HepG2 (cell line): ENCODE measurements around the gene SLC2A8. TPM values are rescaled to one million over a fixed set of nuclear protein-coding genes. Genes with fewer than 3 reads are reported as not detected.

ENCODE experiments used
- ATAC-seq: fragments of 200-7000 bp; cut with Tn5 transposase; 3 replicates; pipeline ENCODE4 v1.9.1; 2020; ENCODE audit warnings: mild to moderate bottlenecking, moderate library complexity
- BruUV-seq: library from RNA; stranded (reverse); fragments of 400-500 nt; replicated peaks from 2 replicates; lab custom pipeline; 2021; lab: Mats Ljungman, UMichigan
- CTCF ChIA-PET: fragments of 300-600 bp; formaldehyde crosslinking; extraction: SDS; loops from one replicate; lab custom pipeline; 2021; ENCODE audit warnings: low total read pairs, inconsistent platforms, low intra/inter-chr PET ratio; lab: Yijun Ruan, JAX
- POLR2A ChIA-PET: fragments of 350-600 bp; sonication (Branson Sonifier 250); formaldehyde crosslinking; loops from one replicate; lab custom pipeline; 2020; ENCODE audit warnings: antibody characterized with exemption, inconsistent platforms; lab: Yijun Ruan, JAX
- DNase-seq: peaks from one replicate; pipeline ENCODE4 v3.0.0-alpha.2; 2015; ENCODE audit warnings: low spot score
- FAIRE-seq: peaks from 3 replicates; lab custom pipeline; 2011; peaks lifted over from hg19 to GRCh38; lab: Jason Lieb, UNC
- H2AFZ ChIP-seq: one replicate; pipeline ENCODE4 v1.6.1; 2011; ENCODE audit warnings: low read length, inconsistent platforms
- H3K27ac ChIP-seq: fragments of 300-600 bp; 3 replicates; pipeline ENCODE4 v1.8.0; 2011; ENCODE audit warnings: mixed run types, mild to moderate bottlenecking, mixed read lengths, low read length, inconsistent platforms; ENCODE audit not compliant: insufficient read depth; ENCODE audit errors: extremely low read length
- H3K27me3 ChIP-seq, 2 experiments: fragments of 200-600 bp in 1 of 2; 2 replicates in 1 of 2; 3 replicates in 1 of 2; pipeline versions ENCODE4 v1.6.0 to v1.8.0; 2011; ENCODE audit warnings: low read length in 2 of 2, mild to moderate bottlenecking in 2 of 2, moderate library complexity in 2 of 2, inconsistent platforms in 1 of 2; ENCODE audit not compliant: insufficient read depth in 2 of 2, control insufficient read depth in 1 of 2
- H3K36me3 ChIP-seq, 2 experiments: fragments of 200-600 bp in 1 of 2; replicated peaks in 1 of 2; 2 replicates in 1 of 2; 3 replicates in 1 of 2; pipeline versions ENCODE4 v1.5.1 to v1.8.0; 2011; ENCODE audit warnings: low read length in 2 of 2, inconsistent platforms in 1 of 2; ENCODE audit not compliant: insufficient read depth in 2 of 2, control insufficient read depth in 1 of 2
- H3K4me1 ChIP-seq: 2 replicates; pipeline ENCODE4 v1.5.1; 2012; ENCODE audit warnings: low read length, inconsistent platforms; ENCODE audit not compliant: insufficient read depth
- H3K4me2 ChIP-seq: 2 replicates; pipeline ENCODE4 v1.6.0; 2011; ENCODE audit warnings: low read depth, low read length, inconsistent platforms
- H3K4me3 ChIP-seq, 3 experiments: fragments of 200-600 bp in 1 of 3; sonication (generic), shearing (Covaris generic) in 1 of 3; replicated peaks in 1 of 3; 2 replicates each; pipeline ENCODE4 v1.5.1; 2011 to 2016; ENCODE audit warnings: low read length in 3 of 3, inconsistent platforms in 2 of 3, low read depth in 2 of 3, mild to moderate bottlenecking in 2 of 3, control low read depth in 1 of 3, mixed read lengths in 1 of 3; ENCODE audit not compliant: insufficient read depth in 1 of 3
- H3K79me2 ChIP-seq: one replicate; pipeline ENCODE4 v1.6.1; 2011; ENCODE audit warnings: low read length, inconsistent platforms; ENCODE audit not compliant: insufficient read depth
- H3K9ac ChIP-seq: 2 replicates; pipeline ENCODE4 v1.6.0; 2011; ENCODE audit warnings: mild to moderate bottlenecking, low read depth, low read length, inconsistent platforms; ENCODE audit not compliant: insufficient read depth
- H3K9me3 ChIP-seq: 2 replicates; pipeline ENCODE4 v1.5.1; 2012; ENCODE audit warnings: mild to moderate bottlenecking, low read length
- H4K20me1 ChIP-seq: 2 replicates; pipeline ENCODE4 v1.6.0; 2011; ENCODE audit warnings: inconsistent platforms, mild to moderate bottlenecking, low read length, moderate library complexity; ENCODE audit not compliant: insufficient read depth
- FOXA1 ChIP-seq, 2 experiments: fragments of 450-650 bp in 1 of 2; sonication (generic) in 1 of 2; formaldehyde crosslinking in 1 of 2; IDR thresholded peaks; 2 replicates each; pipeline versions ENCODE4 v1.4.0 to v1.6.1; 2016 to 2020; ENCODE audit warnings: missing genetic modification reagents in 1 of 2
- GFI1 ChIP-seq: sonication (generic); formaldehyde crosslinking; IDR thresholded peaks from 2 replicates; pipeline ENCODE4 v1.5.0; 2020; ENCODE audit warnings: missing genetic modification reagents, mild to moderate bottlenecking, borderline replicate concordance
- MIXL1 ChIP-seq: IDR thresholded peaks from 2 replicates; pipeline ENCODE4 v1.6.1; 2016
- MLLT10 ChIP-seq: sonication (generic); formaldehyde crosslinking; IDR thresholded peaks from 2 replicates; pipeline ENCODE4 v1.4.0; 2020; ENCODE audit warnings: missing genetic modification reagents
- MLX ChIP-seq: IDR thresholded peaks from 2 replicates; pipeline ENCODE4 v1.6.1; 2016
- PHB2 ChIP-seq: fragments of 450-650 bp; IDR thresholded peaks from 2 replicates; pipeline ENCODE4 v1.6.1; 2018; ENCODE audit not compliant: partially characterized antibody
- RXRA ChIP-seq: sonication (generic); formaldehyde crosslinking; IDR thresholded peaks from 2 replicates; pipeline ENCODE4 v1.5.1; 2020; ENCODE audit warnings: missing genetic modification reagents
- SOX5 ChIP-seq: IDR thresholded peaks from 2 replicates; pipeline ENCODE4 v1.6.1; 2016; ENCODE audit warnings: borderline replicate concordance
- TEAD3 ChIP-seq: optimal IDR thresholded peaks from 2 replicates; pipeline ENCODE3; 2016; ENCODE audit warnings: borderline replicate concordance
- ZFP82 ChIP-seq: sonication (generic); formaldehyde crosslinking; IDR thresholded peaks from 2 replicates; pipeline ENCODE4 v1.5.1; 2020; ENCODE audit warnings: mild to moderate bottlenecking, missing genetic modification reagents, borderline replicate concordance
- ZNF331 ChIP-seq: sonication (generic); formaldehyde crosslinking; IDR thresholded peaks from 2 replicates; pipeline ENCODE4 v1.4.0; 2020; ENCODE audit warnings: missing genetic modification reagents
- ZNF414 ChIP-seq: sonication (generic); formaldehyde crosslinking; IDR thresholded peaks from 2 replicates; pipeline ENCODE4 v1.5.0; 2020; ENCODE audit warnings: missing genetic modification reagents
- ZNF530 ChIP-seq: sonication (generic); formaldehyde crosslinking; IDR thresholded peaks from 2 replicates; pipeline ENCODE4 v1.5.0; 2020; ENCODE audit warnings: low read depth, mild to moderate bottlenecking, missing genetic modification reagents
- ZNF574 ChIP-seq: sonication (generic); formaldehyde crosslinking; IDR thresholded peaks from 2 replicates; pipeline ENCODE4 v1.4.0; 2020; ENCODE audit warnings: missing genetic modification reagents
- ZNF616 ChIP-seq: sonication (generic); formaldehyde crosslinking; IDR thresholded peaks from 2 replicates; pipeline ENCODE4 v1.5.0; 2020; ENCODE audit warnings: low read depth, mild to moderate bottlenecking, missing genetic modification reagents
- ZNF629 ChIP-seq: sonication (generic); formaldehyde crosslinking; conservative IDR thresholded peaks from 2 replicates; pipeline ENCODE4 v1.5.0; 2020; ENCODE audit warnings: missing genetic modification reagents
- ZNF839 ChIP-seq: sonication (generic); formaldehyde crosslinking; IDR thresholded peaks from 2 replicates; pipeline ENCODE4 v1.4.0; 2020; ENCODE audit warnings: missing genetic modification reagents, mild to moderate bottlenecking, borderline replicate concordance
- whole genome bisulfite sequencing: methylation state at CpG from one replicate; pipeline ENCODE4 v1.1.6; 2017; ENCODE audit warnings: low lambda C conversion rate; 5-methylcytosine and 5-hydroxymethylcytosine counted together
- in situ Hi-C: cut with HindIII; loops from 2 replicates; pipeline ENCODE4 v1.10.0; 2017; ENCODE audit warnings: low pct_unique_long_range_greater_than_20kb; ENCODE audit not compliant: extremely low pct_ligation_motif_present
- intact Hi-C: fragments of 100-400 bp; cut with micrococcal nuclease; formaldehyde crosslinking; loops from one replicate; pipeline ENCODE4 v1.10.0; 2022; ENCODE audit not compliant: unreplicated experiment
- polyA plus RNA-seq, 8 experiments: library from polyadenylated mRNA; depleted of rRNA in 3 of 8; stranded (reverse) in 7 of 8; unstranded in 1 of 8; fragments of >200 nt; fragmentation: Illumina TruSeq in 4 of 8; extraction: Trizol in 4 of 8; gene quantifications; 2 replicates each; pipeline versions ENCODE4 v1.2.1 to v1.2.3, GENCODE V29; 2011 to 2016; ENCODE audit warnings: low read depth in 4 of 8, missing spikeins in 1 of 8, mixed read lengths in 1 of 8; ENCODE audit not compliant: insufficient read depth in 1 of 8
- total RNA-seq, 5 experiments: library from RNA; depleted of rRNA; stranded (reverse); fragments of >200 nt; fragmentation: Illumina TruSeq; extraction: Trizol; gene quantifications; 2 replicates each; pipeline ENCODE4 v1.2.3, GENCODE V29; 2016; ENCODE audit warnings: low read depth in 1 of 5

The SLC2A8 gene
- total and polyA plus RNA-seq, 2 of the 13 experiments (the other 11 are each of a cell fraction or from before 2014, with no cell fraction given), result 22.6 to 48.6 TPM

GRCh38 chr9:127451858-127452656 is 55.1 kb downstream of the SLC2A8 start (continued):
- TF ChIP-seq ZNF616 (CRISPR knock-in tag) (no peak), ZNF414 (CRISPR knock-in tag) (no peak), MLLT10 (CRISPR knock-in tag) (no peak), ZNF331 (0 out of 2 replicates have a peak, but pooled peaks have one; percentile 69)
- TF ChIP-seq, all 625 proteins: peak for 34

GRCh38 chr9:127452691-127453090 is 55.7 kb downstream of the SLC2A8 start:
- in situ Hi-C loops (no loop called here), intact Hi-C loops (loop anchor here (5.0 kb wide), 1 partner anchor 60 kb away; no protein-coding TSS in a partner anchor)
- Histone ChIP-seq H3K79me2 (peaks cover 35% of the 10 kb centered on the region), H4K20me1 (peaks cover 33% of the 10 kb centered on the region), H3K9me3 (no peaks in the 10 kb centered on the region), H3K4me1 (peaks cover 36% of the 10 kb centered on the region), H3K36me3 (peaks cover 9 to 46% of the 10 kb centered on the region in 2 experiments), H2AFZ (no peak overlapping the region), H3K27me3 (no peaks in the 10 kb centered on the region; a peak in 1 of 5 replicates), H3K27ac (peak overlapping the region; percentile 48), H3K4me2 (peak overlapping the region; percentile 75), H3K9ac (peak overlapping the region; percentile 98), H3K4me3 (peak overlapping the region; percentile 85 to 97 (median 93); a peak in 5 of 6 replicates)
- peak; percentile 7; the same call in 1 of the 3 replicates for ATAC-seq
- ChIA-PET POLR2A (interaction anchor here (0.7 to 3.8 kb wide), 5 partner anchors 9 to 228 kb away, joined by 3 to 39 read pairs (median 7); partner anchors contain the start of genes SLC2A8 and ZNF79), CTCF (no interaction called here)
- no peak for FAIRE-seq
- DNase-seq, result peak; percentile 49
- no TSS peak for BruUV-seq
- WGBS, result 57% methylated on average over 4 of the region's 4 CpGs
- TF ChIP-seq GFI1 (CRISPR knock-in tag) (no peak), ZFP82 (CRISPR knock-in tag) (no peak), ZNF331 (no peak), PHB2 (no peak), RXRA (no peak), ZNF530 (no peak), SOX5 (CRISPR knock-in tag) (0 out of 2 replicates have a peak, but pooled peaks have one; percentile 4), FOXA1 (IDR thresholded peaks at IDR 0.05) (no peak), FOXA1 (CRISPR knock-in tag; IDR thresholded peaks at IDR 0.05) (peak; percentile 40; the same call in 1 of the 2 replicates), MLX (CRISPR knock-in tag) (0 out of 2 replicates have a peak, but pooled peaks have one; percentile 31), ZNF574 (CRISPR knock-in tag) (peak; percentile 15; the same call in 1 of the 2 replicates), TEAD3 (peak; percentile 26), ZNF839 (CRISPR knock-in tag) (no peak), ZNF629 (0 out of 2 replicates have a peak, but pooled peaks have one; percentile 8), MIXL1 (no peak)
